ENCODE data around the gene NUAK2.
A peak's percentile ranks its signal among the peaks of the same experiment; 100 is the strongest.

The NUAK2 gene

DNA sequence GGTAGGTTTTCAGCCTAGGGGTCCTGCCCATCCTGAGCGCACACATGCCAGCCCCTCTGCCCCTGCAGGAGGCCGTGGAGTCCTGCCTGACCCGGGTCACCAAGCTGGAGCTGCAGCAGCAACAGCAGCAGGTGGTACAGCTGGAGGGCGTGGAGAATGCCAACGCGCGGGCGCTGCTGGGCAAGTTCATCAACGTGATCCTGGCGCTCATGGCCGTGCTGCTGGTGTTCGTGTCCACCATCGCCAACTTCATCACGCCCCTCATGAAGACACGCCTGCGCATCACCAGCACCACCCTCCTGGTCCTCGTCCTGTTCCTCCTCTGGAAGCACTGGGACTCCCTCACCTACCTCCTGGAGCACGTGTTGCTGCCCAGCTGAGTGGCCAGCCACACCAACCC, 49.8 kb downstream of the NUAK2 start:
- DNase-seq, result no peak

DNA sequence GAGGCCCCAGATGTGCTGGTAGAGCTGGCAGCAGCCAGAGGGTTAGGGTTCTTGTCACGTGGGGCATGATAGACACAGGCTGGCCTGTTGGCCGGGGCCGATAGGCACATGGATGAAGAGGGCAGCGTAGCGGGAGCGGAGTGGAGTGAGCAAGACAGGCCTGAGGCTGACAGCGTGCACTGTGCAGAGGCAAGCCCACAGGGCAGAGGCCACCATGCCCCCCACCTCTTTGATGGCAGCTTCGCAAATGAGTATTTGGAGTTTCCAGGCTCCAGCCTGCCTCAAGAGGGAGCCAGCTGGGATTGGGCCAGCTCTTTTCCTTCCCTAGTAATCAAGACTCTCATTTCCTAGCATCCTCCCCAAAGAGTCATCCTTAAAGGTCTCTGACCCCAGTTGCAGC, 50.3 kb downstream of the NUAK2 start:
- no peak for DNase-seq

DNA sequence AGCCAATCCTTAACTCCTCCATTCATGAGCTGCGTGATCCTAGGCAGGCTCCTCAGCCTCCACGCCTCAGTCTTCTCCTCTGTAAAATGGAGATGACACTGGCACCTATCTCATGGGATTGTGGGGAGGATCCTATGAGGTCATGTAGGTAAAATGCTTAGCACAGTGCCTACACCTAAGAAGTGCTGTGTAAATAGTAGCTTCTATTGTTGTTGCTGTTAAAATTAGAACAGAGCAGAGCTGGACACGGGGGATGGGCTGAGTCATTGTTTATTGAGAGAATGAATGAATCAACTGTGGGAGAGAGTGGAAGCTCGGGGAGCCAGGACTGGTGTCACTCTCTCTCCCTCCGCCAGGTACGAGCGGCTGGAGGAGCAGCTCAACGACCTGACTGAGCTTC, 50.8 kb downstream of the NUAK2 start:
- no peak for DNase-seq

DNA sequence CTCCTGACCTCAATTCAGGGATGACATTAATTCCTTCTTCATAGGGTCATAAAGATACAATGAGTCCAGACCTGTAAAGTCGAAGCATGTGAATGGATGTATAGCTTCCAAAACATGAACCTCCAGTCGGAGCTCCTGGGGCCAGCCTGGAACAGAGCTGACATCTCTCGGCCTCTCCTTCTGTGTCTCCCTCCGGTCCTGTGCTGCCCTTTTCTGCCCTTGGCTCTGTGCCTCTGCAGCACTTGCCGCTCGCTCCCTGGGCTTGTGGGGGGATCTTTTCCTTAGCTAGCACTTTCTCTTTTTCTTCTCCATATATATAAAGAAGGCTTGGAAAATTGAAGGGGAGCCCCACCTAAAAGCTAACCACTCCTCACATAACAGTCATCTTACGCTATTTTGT, 51.3 kb downstream of the NUAK2 start:
- DNase-seq, result no peak

DNA sequence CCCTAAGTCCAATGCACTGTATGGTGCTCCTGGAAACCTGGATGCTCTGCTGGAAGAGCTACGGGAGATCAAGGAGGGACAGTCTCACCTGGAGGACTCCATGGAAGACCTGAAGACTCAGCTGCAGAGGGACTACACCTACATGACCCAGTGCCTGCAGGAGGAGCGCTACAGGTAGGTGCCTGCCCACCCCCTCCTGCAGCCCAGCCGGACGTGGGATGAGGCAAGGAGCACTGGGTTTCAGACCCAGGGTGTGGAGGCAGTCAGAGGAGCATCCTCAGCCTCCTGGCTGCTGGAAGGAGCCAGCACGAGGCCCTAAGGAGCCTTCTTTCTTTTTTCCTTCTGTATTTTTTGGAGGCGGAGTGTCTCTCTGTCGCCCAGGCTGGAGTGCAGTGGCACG, 51.8 kb downstream of the NUAK2 start:
- no peak for DNase-seq

DNA sequence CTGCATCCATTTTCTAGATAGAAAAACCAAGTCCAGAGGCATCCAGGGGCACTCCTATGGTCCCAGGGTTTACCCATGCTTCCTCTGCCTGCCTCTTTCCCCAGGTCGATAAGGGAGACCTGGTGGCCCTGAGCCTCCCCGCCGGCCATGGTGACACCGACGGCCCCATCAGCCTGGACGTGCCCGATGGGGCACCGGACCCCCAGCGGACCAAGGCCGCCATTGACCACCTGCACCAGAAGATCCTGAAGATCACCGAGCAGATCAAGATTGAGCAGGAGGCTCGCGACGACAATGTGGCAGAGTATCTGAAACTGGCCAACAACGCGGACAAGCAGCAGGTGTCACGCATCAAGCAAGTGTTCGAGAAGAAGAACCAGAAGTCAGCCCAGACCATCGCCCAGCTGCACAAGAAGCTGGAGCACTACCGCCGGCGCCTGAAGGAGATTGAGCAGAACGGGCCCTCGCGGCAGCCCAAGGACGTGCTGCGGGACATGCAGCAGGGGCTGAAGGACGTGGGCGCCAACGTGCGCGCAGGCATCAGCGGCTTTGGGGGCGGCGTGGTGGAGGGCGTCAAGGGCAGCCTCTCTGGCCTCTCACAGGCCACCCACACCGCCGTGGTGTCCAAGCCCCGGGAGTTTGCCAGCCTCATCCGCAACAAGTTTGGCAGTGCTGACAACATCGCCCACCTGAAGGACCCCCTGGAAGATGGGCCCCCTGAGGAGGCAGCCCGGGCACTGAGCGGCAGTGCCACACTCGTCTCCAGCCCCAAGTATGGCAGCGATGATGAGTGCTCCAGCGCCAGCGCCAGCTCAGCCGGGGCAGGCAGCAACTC, 52.5 kb downstream of the NUAK2 start:
- no peak for DNase-seq

DNA sequence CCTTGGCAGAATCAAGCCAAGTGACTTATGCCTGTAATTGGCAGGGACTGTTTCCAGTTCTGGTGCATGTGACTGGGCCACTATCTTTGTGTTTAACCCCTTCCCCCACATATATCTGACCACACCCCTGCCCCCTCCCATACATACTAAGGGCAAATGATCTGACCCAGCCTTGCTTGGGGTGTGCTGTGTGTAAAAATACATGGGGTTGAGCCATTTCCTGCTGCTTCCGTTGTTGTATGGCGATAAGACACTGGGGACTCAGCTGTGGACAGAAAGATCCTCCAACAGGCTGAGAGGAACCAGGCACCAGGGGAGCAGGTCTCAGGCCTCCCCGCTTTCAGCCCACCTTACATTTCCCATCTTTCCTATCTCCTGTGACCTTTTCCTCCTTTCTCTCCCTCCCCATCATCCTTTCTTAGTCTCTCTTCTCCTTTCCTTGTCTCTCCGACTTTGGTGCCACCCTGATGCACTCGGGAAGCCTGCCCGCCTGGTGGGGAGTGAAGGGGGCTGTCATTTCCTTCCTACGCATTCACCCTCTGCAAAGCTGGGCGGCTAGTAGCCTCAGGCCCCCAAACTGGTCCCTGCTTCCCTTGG, 54.1 kb downstream of the NUAK2 start:
- peak in 1 of 4 experiments; percentile 16 for DNase-seq

DNA sequence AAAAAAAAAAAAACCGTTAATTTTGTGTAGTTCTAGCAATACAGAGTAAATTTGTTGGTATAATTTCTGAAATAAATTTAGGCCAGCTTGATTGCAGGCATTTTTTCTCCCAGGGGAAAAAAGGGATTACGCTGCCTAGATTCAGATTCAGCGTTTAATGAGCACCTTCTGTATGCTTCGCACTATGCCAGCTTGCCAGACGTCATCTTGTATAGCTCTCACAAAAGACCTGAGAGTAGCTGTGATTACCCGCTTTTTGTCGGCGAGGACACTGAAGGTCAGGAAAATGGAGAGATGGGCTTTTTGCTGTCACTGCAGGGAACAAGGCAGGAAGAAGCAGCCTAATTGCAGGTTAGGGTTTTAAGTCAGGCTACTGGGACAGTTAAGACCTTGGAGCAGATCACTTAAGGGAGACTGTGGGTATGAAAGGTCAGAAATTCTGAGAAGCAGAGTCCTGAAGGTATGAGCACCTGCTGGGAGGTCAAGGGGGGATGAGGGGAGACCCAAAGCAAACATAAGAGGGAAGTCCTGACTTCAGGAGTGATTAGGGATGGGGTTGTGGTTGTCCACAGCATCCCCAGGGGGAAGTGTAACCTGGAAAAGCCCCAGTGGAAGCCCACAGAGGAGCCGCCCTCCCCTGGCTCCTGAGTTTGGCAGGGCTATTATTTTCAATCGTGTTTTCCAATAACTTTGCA, 54.8 kb downstream of the NUAK2 start:
- DNase-seq, result no peak

DNA sequence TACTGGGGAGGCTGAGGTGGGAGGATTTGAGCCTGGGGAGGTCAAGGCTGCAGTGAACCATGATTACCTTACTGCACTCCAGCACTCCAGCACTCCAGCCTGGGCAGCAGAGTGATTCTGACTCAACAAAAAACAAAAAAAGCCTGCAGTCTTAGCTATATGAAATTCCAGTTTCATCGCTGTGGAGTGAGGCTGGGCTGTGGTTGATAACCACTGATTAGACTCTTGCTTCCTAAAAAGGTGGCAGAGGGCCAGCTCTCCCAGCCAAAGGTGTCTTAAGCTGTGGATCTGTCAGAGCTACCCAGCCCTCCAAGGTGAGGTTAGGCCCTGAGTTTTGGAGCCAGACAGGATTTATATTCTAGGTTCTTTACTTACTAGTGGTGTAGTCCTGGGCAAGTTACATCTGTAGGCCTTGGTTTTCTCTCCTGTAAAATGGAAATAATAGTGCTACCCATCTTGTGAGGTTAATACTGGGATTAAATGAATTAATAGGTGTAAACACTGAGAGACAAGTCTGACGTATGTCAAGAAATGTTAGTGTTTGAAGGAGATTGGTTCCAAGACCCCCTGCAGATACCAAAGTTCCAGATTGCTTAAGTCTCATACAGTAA, 57.9 kb downstream of the NUAK2 start:
- DNase-seq, result no peak

DNA sequence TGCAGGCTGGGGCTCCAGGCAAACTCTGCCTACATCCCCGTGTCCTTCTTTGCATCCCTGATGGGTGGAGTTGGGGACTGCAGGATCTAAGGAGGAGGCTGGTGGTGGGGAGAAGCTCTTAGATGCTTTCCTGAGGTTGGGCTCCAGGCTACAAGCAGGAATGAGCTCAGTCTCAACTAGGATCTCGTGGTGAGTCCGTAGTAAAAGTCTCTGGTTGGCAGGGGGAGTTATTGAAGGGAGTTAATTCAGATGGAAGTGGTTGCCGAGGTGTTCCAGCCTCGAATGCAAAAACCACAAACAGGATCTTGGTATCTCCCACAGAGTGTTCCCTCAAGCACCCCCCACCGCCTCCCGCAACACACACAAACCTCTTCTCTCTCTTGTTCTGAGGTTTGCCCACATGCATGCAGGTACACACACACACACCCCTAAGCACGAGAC, 58.8 kb downstream of the NUAK2 start:
- peak in 2 of 4 experiments; percentile 20 to 25 for DNase-seq

DNA sequence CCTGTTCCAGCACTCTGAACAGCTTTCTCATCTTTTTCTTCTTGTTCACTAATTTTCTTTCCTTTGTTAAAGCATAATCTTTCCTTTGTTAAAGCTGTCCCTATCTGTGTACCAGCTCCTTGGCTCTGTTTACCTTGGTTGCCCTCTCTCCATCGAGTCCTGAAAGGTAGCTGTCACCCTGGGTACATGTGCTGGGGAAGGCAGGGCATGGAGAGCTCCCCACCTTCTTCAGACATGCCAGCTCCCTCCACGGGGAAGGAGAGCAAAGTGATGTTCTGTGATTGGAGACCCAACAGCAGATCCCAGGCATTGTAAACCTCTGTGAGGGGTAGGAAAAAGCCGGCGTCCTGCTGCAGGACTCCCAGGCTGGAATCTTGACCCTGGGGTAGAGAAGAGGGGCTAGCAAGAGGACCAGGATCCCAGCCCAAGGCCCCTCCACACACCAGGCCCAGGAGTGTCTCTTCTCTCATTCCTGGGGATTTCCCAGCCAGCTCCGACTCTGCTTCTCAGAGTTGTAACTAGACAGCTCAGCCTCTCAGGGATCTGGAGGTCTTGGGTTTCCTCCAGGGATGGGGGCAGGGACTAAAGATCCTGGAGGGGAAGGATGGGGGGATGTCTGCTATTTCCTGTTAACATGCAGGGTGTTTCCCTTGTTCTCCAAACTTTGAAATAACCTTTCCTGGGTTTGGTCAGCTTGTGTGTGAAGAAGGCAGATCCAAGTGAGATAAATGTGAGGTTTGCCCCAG, 59.4 kb downstream of the NUAK2 start:
- peak in 2 of 4 experiments; percentile 27 to 40 for DNase-seq

DNA sequence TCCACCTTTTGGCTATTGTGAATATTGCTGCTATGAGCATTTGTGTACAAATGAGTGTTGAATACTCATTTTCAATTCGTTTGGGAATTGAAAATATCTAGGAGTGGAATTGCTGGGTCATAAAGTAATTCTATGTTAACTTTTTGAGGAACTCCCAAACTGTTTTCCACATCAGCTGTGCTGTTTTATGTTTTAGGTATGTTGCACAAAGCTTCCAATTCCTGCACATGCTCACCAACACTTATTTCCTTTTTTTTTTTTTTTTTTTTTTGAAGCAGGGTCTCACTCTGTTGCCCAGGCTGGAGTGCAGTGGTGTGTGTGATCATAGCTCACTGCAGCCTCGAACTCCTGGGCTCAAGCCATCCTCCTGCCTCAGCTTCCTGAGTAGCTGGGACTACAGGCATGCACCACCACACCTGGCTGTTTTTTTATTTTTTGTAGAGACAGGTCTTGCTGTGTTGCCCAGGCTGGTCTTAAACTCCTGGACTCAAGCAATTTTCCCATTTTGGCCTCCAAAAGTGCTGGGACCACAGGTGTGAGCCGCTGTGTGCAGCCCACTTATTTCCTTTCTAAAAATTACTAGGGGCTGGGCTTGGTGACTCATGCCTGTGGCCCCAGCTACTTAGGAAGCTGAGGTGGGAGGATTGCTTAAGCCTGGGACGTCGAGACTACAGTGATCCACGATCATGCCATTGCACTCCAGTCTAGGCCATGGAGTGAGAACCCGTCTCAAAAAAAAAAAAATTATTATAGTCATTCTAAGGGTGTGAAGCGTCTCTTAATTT, 60.4 kb downstream of the NUAK2 start:
- peak; percentile 69 to 87 (median 84) for DNase-seq

DNA sequence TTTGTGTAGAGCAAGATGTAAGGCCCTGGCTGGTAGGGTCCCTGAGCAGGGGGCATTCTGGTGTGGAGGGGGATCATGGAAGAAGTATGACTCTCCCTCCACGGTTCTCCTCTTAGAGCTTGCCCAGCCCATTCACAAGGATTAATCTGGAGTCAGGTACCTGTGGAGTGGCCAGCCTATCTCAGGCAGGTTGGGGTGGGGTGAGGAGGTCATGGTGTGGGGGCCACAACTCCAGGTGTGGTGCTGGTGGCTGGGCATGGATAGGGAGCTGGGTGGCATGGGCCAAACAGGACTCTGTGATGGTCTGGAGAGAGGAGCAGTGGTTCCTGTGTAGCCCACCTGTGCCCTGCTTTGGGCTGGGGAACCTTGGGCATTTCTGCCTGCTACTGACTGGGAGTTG, 61.5 kb downstream of the NUAK2 start:
- no peak for DNase-seq

DNA sequence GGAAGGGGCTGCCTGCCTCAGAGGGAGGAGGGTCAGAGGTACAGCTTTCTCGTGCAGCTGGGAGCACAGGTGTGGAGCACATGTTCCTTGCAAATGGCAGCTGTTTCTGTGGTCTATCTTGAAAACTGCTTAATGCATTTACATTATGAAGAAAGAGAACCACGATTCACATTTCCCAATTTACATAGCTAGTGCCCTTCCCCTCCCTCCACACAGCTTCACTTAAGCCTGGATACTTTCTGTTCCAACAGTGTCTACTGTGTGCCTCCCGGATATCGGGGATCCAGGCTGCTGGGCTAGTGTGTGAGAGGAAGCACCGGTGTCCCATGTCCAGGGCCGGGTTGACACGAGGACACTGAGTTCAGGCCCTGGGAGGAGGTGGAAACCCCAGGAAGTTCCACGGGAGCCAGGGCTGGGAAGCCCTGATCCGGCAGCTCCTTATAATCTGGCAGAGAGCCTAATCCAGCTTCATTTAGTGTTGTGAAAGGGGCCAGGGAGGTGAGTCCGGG, 62.2 kb downstream of the NUAK2 start:
- peak; percentile 22 to 57 (median 46) for DNase-seq

DNA sequence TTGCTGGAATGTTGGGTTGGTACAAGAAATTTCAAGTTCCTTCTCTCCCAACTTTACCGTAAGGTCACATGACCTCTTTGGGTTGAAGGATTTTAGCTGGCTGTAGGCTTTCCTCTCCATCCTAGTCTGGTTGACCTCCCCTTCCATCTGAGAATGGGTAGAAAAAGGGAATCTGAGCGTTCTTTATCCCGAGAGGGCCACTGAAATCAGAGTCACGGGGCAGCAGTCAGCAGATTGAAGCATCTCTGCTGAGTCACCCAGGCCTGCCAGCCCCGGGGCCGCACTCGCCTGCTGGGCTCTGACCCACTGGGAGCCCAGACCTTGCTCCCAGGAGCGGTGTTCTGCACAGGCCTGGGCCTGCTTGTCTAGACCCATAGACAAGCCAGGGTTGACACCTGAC, 62.8 kb downstream of the NUAK2 start:
- DNase-seq, result peak; percentile 69 to 88 (median 80)

DNA sequence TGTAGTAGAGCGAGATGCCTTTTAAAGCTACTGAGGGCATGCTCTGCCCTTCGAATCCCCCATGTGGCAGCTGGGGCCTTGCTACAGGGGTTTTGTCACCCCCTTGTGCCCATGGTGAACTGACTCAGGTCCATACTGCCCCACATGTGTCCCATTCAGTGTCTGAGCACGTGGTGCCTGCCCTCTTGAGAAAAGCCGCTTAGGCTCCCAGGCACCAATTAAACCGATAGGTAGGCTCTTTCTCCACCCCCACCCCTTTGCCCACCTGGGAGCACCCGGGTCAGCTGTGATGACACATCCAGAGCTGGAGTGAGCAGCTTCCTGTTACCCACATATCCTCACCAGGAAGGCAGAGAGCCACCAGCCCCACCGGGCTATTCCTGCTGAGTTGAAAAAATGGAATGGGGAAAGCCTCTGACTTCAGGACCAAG, 63.3 kb downstream of the NUAK2 start:
- DNase-seq, result peak; percentile 16 to 52 (median 43)

DNA sequence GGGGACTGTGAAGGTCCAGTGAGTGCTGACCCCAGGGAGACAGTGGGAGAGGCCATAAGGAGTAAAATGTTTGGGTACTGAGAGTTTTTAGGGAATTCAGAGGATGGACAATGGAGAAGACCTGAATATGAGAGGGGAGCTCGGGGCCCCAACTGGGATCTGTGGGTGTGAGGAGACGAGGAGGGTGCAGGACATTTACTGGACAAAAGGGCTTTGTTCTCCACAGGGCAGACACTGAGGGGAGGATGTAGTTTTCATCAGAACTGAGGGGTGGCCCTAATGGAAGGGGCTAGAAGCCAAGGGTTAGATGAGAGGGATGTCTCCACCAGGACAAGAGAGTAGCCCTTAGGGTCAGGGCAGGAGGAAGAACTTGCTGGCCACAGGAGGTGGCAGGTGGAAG, 63.8 kb downstream of the NUAK2 start:
- no peak for DNase-seq

DNA sequence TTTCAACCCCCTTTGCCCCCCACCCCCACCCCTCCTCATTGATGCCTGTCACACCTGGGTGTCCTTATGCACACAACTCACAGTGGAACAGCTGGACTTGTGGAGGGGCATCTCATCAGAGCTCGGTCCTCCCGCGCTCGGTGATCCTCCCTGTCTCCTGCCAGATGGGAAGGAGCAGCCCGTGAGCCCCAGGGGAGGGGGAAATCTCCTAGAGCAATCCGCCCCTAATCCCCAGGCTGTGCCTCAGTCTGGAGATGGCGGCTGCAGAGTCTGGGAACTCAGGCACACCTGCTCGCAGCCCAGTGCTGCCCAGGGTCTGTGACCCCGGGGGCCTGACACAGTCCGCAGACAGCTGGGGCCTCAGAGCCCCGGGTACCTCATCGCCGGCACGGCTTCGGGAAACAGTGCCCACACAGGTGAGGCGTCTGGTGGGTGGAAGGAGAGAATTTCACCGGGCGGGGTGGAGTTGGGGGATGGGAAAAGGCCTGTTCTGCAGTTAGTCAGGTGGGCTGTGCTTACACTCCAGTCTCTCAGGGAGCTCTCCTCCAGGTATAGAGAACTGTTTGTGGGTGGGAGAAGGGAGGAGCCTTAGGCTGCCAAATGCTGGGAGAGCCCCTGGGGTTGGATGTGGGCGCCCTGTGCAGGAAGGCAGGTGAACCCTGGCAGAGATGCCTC, 64.5 kb downstream of the NUAK2 start:
- no peak for DNase-seq

DNA sequence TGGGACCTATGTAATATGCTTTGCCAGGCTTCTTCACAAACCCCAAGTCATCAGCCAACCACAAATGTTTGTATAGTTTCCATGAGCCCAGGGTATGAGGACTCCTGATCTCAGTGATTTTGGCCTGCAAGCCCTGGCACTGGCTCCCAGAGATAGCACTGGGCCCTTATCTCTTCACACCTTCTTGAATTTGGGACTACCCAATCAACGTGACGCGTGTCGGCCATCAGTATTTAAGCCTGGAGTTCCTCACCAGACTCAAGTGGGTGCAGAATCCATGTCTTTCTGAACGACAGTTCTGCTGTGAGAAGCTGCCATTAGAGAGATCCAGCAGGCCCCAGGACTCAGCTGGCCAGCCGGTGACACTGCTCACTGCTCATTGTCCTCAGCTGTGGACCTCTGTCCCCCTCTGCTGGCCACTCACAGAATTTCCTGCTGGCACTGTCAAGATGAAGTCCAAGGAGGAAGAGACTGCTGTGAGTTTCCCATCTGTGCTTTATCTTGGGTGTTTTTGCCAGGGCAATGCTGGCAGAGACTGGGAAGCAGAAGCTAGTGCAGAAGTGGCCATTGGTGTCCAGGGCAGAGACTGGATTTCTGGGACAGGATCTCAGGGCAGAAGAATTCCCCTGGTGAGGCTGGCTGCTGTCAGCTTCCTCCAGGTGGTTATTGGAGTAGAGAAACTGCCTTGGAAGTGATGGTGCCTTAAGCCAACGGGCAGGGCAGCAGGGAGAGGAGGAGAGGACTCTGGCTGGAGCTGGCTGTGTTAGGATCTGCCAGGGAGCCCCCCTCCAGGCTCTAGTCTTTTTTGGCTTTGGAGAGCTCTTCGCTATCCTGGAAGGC, 65.4 kb downstream of the NUAK2 start:
- peak; percentile 93 to 96 (median 94) for DNase-seq
